Neuronal stem cell (in vitro differentiated cells): Measurements from ENCODE around the gene PRXL2B.

Source experiments
- DNase-seq: peaks from one replicate; pipeline ENCODE4 v3.0.0-alpha.2; 2013; ENCODE audit warnings: low spot score
- H2AFZ ChIP-seq: one replicate; pipeline ENCODE4 v1.6.1; 2013; ENCODE audit warnings: mild to moderate bottlenecking, low read length, inconsistent platforms
- H2AK5ac ChIP-seq: 2 replicates; pipeline ENCODE4 v1.6.1; 2013; ENCODE audit warnings: low read depth, mild to moderate bottlenecking, inconsistent platforms, low read length, moderate library complexity, mixed read lengths
- H2BK120ac ChIP-seq: 2 replicates; pipeline ENCODE4 v1.6.1; 2013; ENCODE audit warnings: low read depth, mild to moderate bottlenecking, inconsistent platforms, low read length, moderate library complexity, mixed read lengths
- H2BK12ac ChIP-seq: one replicate; pipeline ENCODE4 v1.6.1; 2013; ENCODE audit warnings: low read length, inconsistent platforms
- H2BK15ac ChIP-seq: 2 replicates; pipeline ENCODE4 v1.6.1; 2013; ENCODE audit warnings: mild to moderate bottlenecking, low read length, inconsistent platforms, mixed read lengths
- H2BK5ac ChIP-seq: one replicate; pipeline ENCODE4 v1.6.1; 2013; ENCODE audit warnings: inconsistent platforms, mild to moderate bottlenecking, low read length, moderate library complexity
- H3K14ac ChIP-seq: one replicate; pipeline ENCODE4 v1.6.1; 2013; ENCODE audit warnings: low read length, inconsistent platforms
- H3K18ac ChIP-seq: 2 replicates; pipeline ENCODE4 v1.6.1; 2013; ENCODE audit warnings: low read length, inconsistent platforms
- H3K23ac ChIP-seq: 2 replicates; pipeline ENCODE4 v1.6.1; 2013; ENCODE audit warnings: low read depth, mild to moderate bottlenecking, mixed read lengths, low read length, inconsistent platforms; ENCODE audit not compliant: poor library complexity
- H3K27ac ChIP-seq: replicated peaks from 3 replicates; pipeline ENCODE4 v1.5.1; 2013; ENCODE audit warnings: low read length, inconsistent platforms
- H3K27me3 ChIP-seq, 3 experiments: 2 replicates each; pipeline ENCODE4 v1.6.1; 2013; ENCODE audit warnings: low read length in 3 of 3, mild to moderate bottlenecking in 2 of 3, inconsistent platforms in 1 of 3, low read depth in 1 of 3, mixed read lengths in 1 of 3, moderate library complexity in 1 of 3; ENCODE audit not compliant: control insufficient read depth in 3 of 3, insufficient read depth in 3 of 3
- H3K36me3 ChIP-seq, 2 donors: replicated peaks in 1 of 2; 2 replicates each; pipeline ENCODE4 v1.6.1; 2013; ENCODE audit warnings: low read length in 2 of 2; ENCODE audit not compliant: control insufficient read depth in 2 of 2, insufficient read depth in 2 of 2
- H3K4ac ChIP-seq: 2 replicates; pipeline ENCODE4 v1.6.1; 2013; ENCODE audit warnings: inconsistent platforms, mild to moderate bottlenecking, low read length, moderate library complexity
- H3K4me1 ChIP-seq, 2 donors: 1 replicate in 1 of 2; 2 replicates in 1 of 2; pipeline ENCODE4 v1.6.1; 2013; ENCODE audit warnings: low read length in 2 of 2, low read depth in 1 of 2; ENCODE audit not compliant: control insufficient read depth in 2 of 2, insufficient read depth in 1 of 2
- H3K4me2 ChIP-seq: one replicate; pipeline ENCODE4 v1.6.1; 2013; ENCODE audit warnings: mild to moderate bottlenecking, low read length, inconsistent platforms; ENCODE audit not compliant: insufficient read depth, poor library complexity, severe bottlenecking
- H3K4me3 ChIP-seq, 2 donors: 2 replicates each; pipeline ENCODE4 v1.5.1; 2013; ENCODE audit warnings: low read length in 2 of 2, mild to moderate bottlenecking in 2 of 2, inconsistent platforms in 1 of 2, moderate library complexity in 1 of 2
- H3K79me1 ChIP-seq: one replicate; pipeline ENCODE4 v1.6.1; 2013; ENCODE audit warnings: low read depth, mild to moderate bottlenecking, inconsistent platforms, low read length, moderate library complexity
- H3K9ac ChIP-seq: one replicate; pipeline ENCODE4 v1.6.1; 2013; ENCODE audit warnings: mild to moderate bottlenecking, low read depth, low read length, inconsistent platforms; ENCODE audit not compliant: poor library complexity
- H3K9me3 ChIP-seq, 2 donors: replicated peaks in 1 of 2; 2 replicates each; pipeline versions ENCODE3 to v1.6.1; 2013; ENCODE audit warnings: low read length in 2 of 2, mild to moderate bottlenecking in 2 of 2, inconsistent platforms in 1 of 2, low read depth in 1 of 2, mixed read lengths in 1 of 2, moderate library complexity in 1 of 2; ENCODE audit not compliant: control insufficient read depth in 2 of 2, insufficient read depth in 1 of 2
- H4K8ac ChIP-seq: one replicate; pipeline ENCODE4 v1.6.1; 2013; ENCODE audit warnings: low read depth, mild to moderate bottlenecking, inconsistent platforms, low read length, moderate library complexity
- H4K91ac ChIP-seq: one replicate; pipeline ENCODE4 v1.6.1; 2013; ENCODE audit warnings: low read length, low read depth, mild to moderate bottlenecking, inconsistent platforms; ENCODE audit not compliant: poor library complexity
- WGBS, 2 donors: extraction: QIAGEN DNeasy Blood & Tissue Kit; methylation state at CpG; one replicate each; pipeline ENCODE4 v1.1.7; 2013; ENCODE audit warnings: missing lambda C conversion rate in 2 of 2, mixed read lengths in 1 of 2; ENCODE audit not compliant: insufficient read length in 2 of 2, insufficient replicate concordance in 1 of 2; ENCODE audit errors: extremely low coverage in 2 of 2; 5-methylcytosine and 5-hydroxymethylcytosine counted together

The PRXL2B gene

DNA sequence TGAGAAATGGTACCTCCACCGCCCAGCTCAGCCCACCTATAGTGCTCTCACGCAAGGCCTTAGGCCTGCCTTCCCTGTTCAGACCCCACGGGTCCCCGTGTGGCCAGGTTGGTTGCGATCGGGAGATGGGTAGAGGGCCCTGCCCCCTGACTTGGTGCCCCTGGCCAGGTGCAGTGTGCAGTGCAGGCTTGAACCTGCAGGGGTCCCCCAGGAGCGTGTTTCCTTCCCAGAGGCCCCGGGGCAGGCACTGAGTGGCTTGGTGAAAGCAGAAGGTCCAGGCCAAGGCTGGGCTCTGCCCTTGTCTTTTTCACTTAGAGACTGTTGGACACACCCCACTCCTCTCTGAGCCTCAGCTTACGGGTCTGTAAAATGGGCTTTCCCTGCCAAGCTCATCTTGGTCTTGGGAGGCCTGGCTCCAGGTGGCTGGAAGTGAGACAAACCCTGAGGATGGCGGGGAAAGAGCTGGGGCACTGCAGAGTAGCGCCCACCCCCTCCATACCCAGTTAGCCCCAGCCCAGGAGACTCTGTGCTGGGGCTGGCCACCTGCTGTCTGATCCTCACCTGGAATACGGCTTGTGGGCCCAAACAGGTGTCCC lies 47.2 kb upstream of the PRXL2B start:
- H2AFZ ChIP-seq = no peak overlapping the region
- peaks cover 40 to 63% of the 10 kb centered on the region in 2 donors for H3K4me1 ChIP-seq
- peak overlapping the region; percentile 84 for H2BK12ac ChIP-seq
- peak overlapping the region; percentile 79 for H3K4ac ChIP-seq
- H3K36me3 ChIP-seq = no peaks in the 10 kb centered on the region
- peak overlapping the region; percentile 50 for H3K23ac ChIP-seq
- H2AK5ac ChIP-seq = peak overlapping the region; percentile 99
- H4K91ac ChIP-seq = peak overlapping the region; percentile 74
- peaks cover 0 to 48% (median 6%) of the 10 kb centered on the region in 3 experiments for H3K27me3 ChIP-seq
- H3K4me2 ChIP-seq = no peak overlapping the region
- no CpG with 5 or more reads among the region's 12 CpGs for WGBS, 2 donors
- H3K79me1 ChIP-seq = peaks cover 12% of the 10 kb centered on the region
- peaks cover 4 to 5% of the 10 kb centered on the region in 2 donors for H3K9me3 ChIP-seq
- peak overlapping the region; percentile 94 for H3K18ac ChIP-seq
- H2BK15ac ChIP-seq = peak overlapping the region; percentile 13
- peak overlapping the region; percentile 100 for H2BK120ac ChIP-seq
- H4K8ac ChIP-seq = no peak overlapping the region
- no peak overlapping the region for H3K4me3 ChIP-seq
- no peak overlapping the region for H3K14ac ChIP-seq
- DNase-seq = no peak
- no peak overlapping the region for H3K27ac ChIP-seq
- H3K9ac ChIP-seq = peak overlapping the region; percentile 51
- H2BK5ac ChIP-seq = peak overlapping the region; percentile 96

DNA sequence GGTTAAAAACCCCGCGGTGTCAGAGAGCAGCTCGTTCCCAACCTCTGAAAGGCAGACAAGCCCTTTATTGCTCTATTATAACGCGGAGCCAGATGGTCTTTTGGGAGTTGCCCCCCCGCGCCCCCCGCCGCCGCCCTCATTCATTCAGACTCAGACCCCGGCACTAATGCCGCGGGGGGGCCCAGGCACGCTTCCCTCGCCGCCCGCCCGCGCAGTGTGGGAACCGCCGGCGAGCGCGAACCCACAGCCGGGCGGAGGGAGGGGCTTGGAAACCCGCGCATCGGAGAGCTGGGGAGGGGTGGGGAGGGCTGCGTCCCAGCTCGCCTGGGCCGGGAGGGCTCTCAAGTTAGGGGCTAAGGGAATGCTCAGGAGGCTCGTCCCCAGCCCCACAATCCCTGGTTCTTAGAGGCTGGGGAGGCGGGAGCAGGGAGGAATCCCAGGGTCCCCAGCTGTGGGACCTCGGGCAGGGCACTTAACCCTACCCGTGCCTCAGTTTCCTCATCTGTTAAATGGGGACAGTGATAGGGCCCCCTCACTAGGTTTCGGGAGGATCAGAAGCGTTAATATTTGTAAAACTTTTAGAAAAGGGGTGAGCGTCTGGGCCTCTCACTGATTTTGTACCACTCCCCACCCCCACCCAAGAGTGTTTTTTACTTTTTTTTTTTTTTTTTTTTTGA lies 45.6 kb upstream of the PRXL2B start:
- H3K9me3 ChIP-seq = peaks cover 4 to 5% of the 10 kb centered on the region in 2 donors
- no peak overlapping the region for H4K91ac ChIP-seq
- H3K27ac ChIP-seq = peak overlapping the region; percentile 77
- no peak overlapping the region for H3K4me3 ChIP-seq
- H2AFZ ChIP-seq = peak overlapping the region; percentile 42
- H3K4ac ChIP-seq = no peak overlapping the region
- H2BK5ac ChIP-seq = peak overlapping the region; percentile 100
- peaks cover 45 to 59% of the 10 kb centered on the region in 2 donors for H3K4me1 ChIP-seq
- H3K36me3 ChIP-seq = no peaks in the 10 kb centered on the region
- no peak overlapping the region for H3K14ac ChIP-seq
- H3K9ac ChIP-seq = no peak overlapping the region
- peak overlapping the region; percentile 82 for H3K18ac ChIP-seq
- H2AK5ac ChIP-seq = peak overlapping the region; percentile 100
- peaks cover 13% of the 10 kb centered on the region for H3K79me1 ChIP-seq
- no peak overlapping the region for H4K8ac ChIP-seq
- no CpG with 5 or more reads among the region's 39 CpGs for WGBS, 2 donors
- no peak overlapping the region for H2BK12ac ChIP-seq
- no peak overlapping the region for H3K4me2 ChIP-seq
- peaks cover 0 to 32% (median 2%) of the 10 kb centered on the region in 3 experiments for H3K27me3 ChIP-seq
- H2BK15ac ChIP-seq = no peak overlapping the region
- DNase-seq = peak; percentile 87
- H3K23ac ChIP-seq = no peak overlapping the region
- H2BK120ac ChIP-seq = no peak overlapping the region

DNA sequence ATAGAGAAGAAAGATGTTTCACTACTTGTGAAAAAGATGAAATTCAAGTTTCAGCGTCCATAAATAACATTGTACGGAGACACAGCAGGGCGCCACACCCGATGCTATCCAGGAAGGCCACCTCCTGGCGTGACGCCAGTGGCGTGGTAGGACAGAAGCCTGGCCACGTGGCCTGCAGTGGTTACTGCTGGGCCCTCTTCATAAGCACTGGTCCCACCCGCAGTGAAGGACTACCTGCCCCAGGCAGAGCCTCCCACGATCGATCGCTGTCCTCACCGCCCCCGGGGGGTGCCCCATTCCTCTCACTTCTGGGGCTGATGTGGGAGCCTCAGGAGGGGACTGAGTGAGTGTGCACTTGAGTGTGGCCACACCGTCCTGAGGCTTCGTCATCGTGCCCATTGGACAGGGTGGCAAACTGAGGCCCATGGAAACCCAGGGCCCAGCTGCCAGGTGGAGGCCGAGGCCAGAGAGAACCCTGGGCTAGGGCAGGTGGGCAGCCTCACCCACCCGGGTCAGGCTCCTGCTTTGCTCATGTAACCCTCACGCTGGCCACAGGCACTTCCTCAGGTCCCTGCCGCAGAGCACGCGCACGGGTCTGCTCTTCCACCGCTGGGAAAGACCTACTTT lies 44.8 kb upstream of the PRXL2B start:
- no peak overlapping the region for H2AFZ ChIP-seq
- peak overlapping the region; percentile 96 for H2BK15ac ChIP-seq
- no peaks in the 10 kb centered on the region for H3K36me3 ChIP-seq
- no peak overlapping the region for H4K8ac ChIP-seq
- H3K27ac ChIP-seq = peak overlapping the region; percentile 10
- H3K18ac ChIP-seq = peak overlapping the region; percentile 100
- peak overlapping the region; percentile 11 for H4K91ac ChIP-seq
- no peak for DNase-seq
- no peak overlapping the region for H3K4me3 ChIP-seq
- peaks cover 0 to 26% (median 2%) of the 10 kb centered on the region in 3 experiments for H3K27me3 ChIP-seq
- H3K4me1 ChIP-seq = peaks cover 49 to 56% of the 10 kb centered on the region in 2 donors
- peak overlapping the region; percentile 100 for H2BK5ac ChIP-seq
- WGBS, 2 donors = no CpG with 5 or more reads among the region's 25 CpGs
- peak overlapping the region; percentile 56 for H3K4ac ChIP-seq
- H2AK5ac ChIP-seq = peak overlapping the region; percentile 100
- peak overlapping the region; percentile 100 for H2BK12ac ChIP-seq
- H3K9ac ChIP-seq = peak overlapping the region; percentile 61
- peak overlapping the region; percentile 75 for H3K23ac ChIP-seq
- peak overlapping the region; percentile 14 for H3K14ac ChIP-seq
- H2BK120ac ChIP-seq = peak overlapping the region; percentile 98
- peaks cover 4 to 5% of the 10 kb centered on the region in 2 donors for H3K9me3 ChIP-seq
- no peak overlapping the region for H3K4me2 ChIP-seq
- H3K79me1 ChIP-seq = peaks cover 15% of the 10 kb centered on the region
